ENCODE data around the gene ASCC3. TPM values are rescaled to one million over a fixed set of nuclear protein-coding genes. Genes with fewer than 3 reads are reported as not detected.

The ASCC3 gene
- total and polyA plus RNA-seq, 2 donors (not counting 3 experiments of a cell fraction or from before 2014, with no cell fraction given) = 15.7 to 57.2 TPM

GRCh38 chr6:100493206-100493888, 387.8 kb downstream of the ASCC3 start:
- FAIRE-seq (no peak), DNase-seq (ENCODE audit: low read depth, low spot score) (no peak)
- dilution Hi-C loops (cut with MboI; ENCODE audit: extremely low pct_ligation_motif_present, low sequenced_read_pairs) = no loop called here
- Histone ChIP-seq H3K27me3 (ENCODE audit: control insufficient read depth in 2 of 2, insufficient read depth in 2 of 2, low read length in 2 of 2) (peaks cover 5 to 8% of the 10 kb centered on the region in 2 experiments), H3K9me1 (replicated peaks; ENCODE audit: control insufficient read depth, extremely low read depth, insufficient read depth, low read length) (no peaks in the 10 kb centered on the region), H3K4me2 (ENCODE audit: insufficient read depth, low read length) (no peak overlapping the region), H3K36me3 (ENCODE audit: control insufficient read depth in 2 of 2, extremely low read depth in 1 of 2, insufficient read depth in 2 of 2, low read length in 2 of 2) (no peaks in the 10 kb centered on the region), H3K9ac (replicated peaks; ENCODE audit: extremely low read depth, insufficient read depth, low read length) (no peak overlapping the region), H2AFZ (ENCODE audit: low read depth, low read length) (no peak overlapping the region), H3K4me3 (replicated peaks in 1 of 3; ENCODE audit: insufficient read depth in 1 of 3, low read depth in 1 of 3, low read length in 3 of 3) (no peak overlapping the region), H3K4me1 (ENCODE audit: control insufficient read depth, extremely low read depth, insufficient read depth, low read length) (no peaks in the 10 kb centered on the region), H3K27ac (ENCODE audit: insufficient read depth, low read depth, low read length) (no peak overlapping the region), H3K9me3 (replicated peaks; ENCODE audit: control insufficient read depth, insufficient read depth, low read length) (no peaks in the 10 kb centered on the region), H3K79me2 (ENCODE audit: control insufficient read depth, insufficient read depth, low read length) (no peaks in the 10 kb centered on the region), H4K20me1 (replicated peaks; ENCODE audit: control insufficient read depth, extremely low read depth, insufficient read depth, low read length) (no peaks in the 10 kb centered on the region)
- intact Hi-C loops (cut with micrococcal nuclease) = no loop called here
- no peak for TF ChIP-seq POLR2A (IDR thresholded peaks at IDR 0.05; ENCODE audit: low read depth, low read length)
- TF ChIP-seq EZH2 (IDR thresholded peaks at IDR 0.05; ENCODE audit: borderline replicate concordance, low read depth, low read length, severe bottlenecking) = no peak
- no peak for TF ChIP-seq MAX (IDR thresholded peaks at IDR 0.05; ENCODE audit: insufficient read depth, insufficient read length)
- no peak for TF ChIP-seq POLR2AphosphoS5 (IDR thresholded peaks at IDR 0.05; ENCODE audit: insufficient read depth, low read depth, low read length)
- no peak for TF ChIP-seq GATA2 (IDR thresholded peaks at IDR 0.05; ENCODE audit: insufficient read depth, insufficient read length, low read depth, low read length)
- no peak for TF ChIP-seq MYC (IDR thresholded peaks at IDR 0.05; ENCODE audit: low read depth, low read length)
- TF ChIP-seq JUN (IDR thresholded peaks at IDR 0.05; ENCODE audit: borderline replicate concordance, insufficient read depth, insufficient read length, low read depth) = no peak
- TF ChIP-seq FOS (IDR thresholded peaks at IDR 0.05; ENCODE audit: borderline replicate concordance, insufficient read depth, low read length) = no peak
- no TSS peak for BruUV-seq (replicated peaks)
- ChIA-PET CTCF (interaction anchor here (0.8 to 2.1 kb wide), 9 partner anchors 9 to 625 kb away, joined by 3 to 7 read pairs (median 4); no protein-coding TSS in a partner anchor), POLR2A (no interaction called here)
